Large intestine (tissue), 3 donors: ENCODE results near the gene NKAIN2. TPM values are rescaled to one million over a fixed set of nuclear protein-coding genes. Genes with fewer than 3 reads are reported as not detected.
"Not testable (repeated sequence)": the region's sequence is repeated elsewhere in the genome, so short reads cannot be mapped to it uniquely, and the experiment has no call there.

Experiments used
- DNase-seq, 2 donors: peaks; one replicate each; pipeline versions ENCODE4 v3.0.0 to v3.0.0-alpha.2; 2013
- H3K27ac ChIP-seq: one replicate; pipeline ENCODE4 v1.5.1; 2013; ENCODE audit warnings: low read length
- H3K27me3 ChIP-seq: 2 replicates; pipeline ENCODE4 v1.6.1; 2013; ENCODE audit warnings: low read length; ENCODE audit not compliant: control insufficient read depth, insufficient read depth
- H3K36me3 ChIP-seq: 2 replicates; pipeline ENCODE4 v1.6.1; 2013; ENCODE audit warnings: low read length; ENCODE audit not compliant: control insufficient read depth, insufficient read depth
- H3K4me1 ChIP-seq: one replicate; pipeline ENCODE4 v1.6.1; 2013; ENCODE audit warnings: low read length; ENCODE audit not compliant: control insufficient read depth, insufficient read depth
- H3K4me3 ChIP-seq: one replicate; pipeline ENCODE4 v1.5.1; 2013; ENCODE audit warnings: low read length
- H3K9me3 ChIP-seq: one replicate; pipeline ENCODE4 v1.6.1; 2013; ENCODE audit warnings: mild to moderate bottlenecking, low read depth, low read length, moderate library complexity; ENCODE audit not compliant: control insufficient read depth
- WGBS: methylation state at CpG from one replicate; pipeline ENCODE4 v1.1.5; 2013; ENCODE audit warnings: low lambda C conversion rate; ENCODE audit not compliant: insufficient coverage; 5-methylcytosine and 5-hydroxymethylcytosine counted together
- polyA plus RNA-seq: library from polyadenylated mRNA; unstranded; fragments of 120-200 nt; gene quantifications from one replicate; pipeline ENCODE4 v1.2.1, GENCODE V29; 2013

The NKAIN2 gene
- polyA plus RNA-seq, 1 donor, result 1.3 TPM

DNA sequence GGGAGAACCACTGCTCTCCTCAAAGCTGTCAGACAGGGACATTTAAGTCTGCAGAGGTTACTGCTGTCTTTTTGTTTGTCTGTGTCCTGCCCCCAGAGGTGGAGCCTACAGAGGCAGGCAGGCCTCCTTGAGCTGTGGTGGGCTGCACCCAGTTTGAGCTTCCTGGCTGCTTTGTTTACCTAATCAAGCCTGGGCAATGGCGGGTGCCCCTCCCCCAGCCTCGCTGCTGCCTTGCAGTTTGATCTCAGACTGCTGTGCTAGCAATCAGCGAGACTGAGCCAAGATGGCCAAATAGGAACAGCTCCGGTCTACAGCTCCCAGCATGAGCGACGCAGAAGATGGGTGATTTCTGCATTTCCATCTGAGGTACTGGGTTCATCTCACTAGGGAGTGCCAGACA is 544.7 kb downstream of the NKAIN2 start:
- DNase-seq, H3K4me3 ChIP-seq, H3K9me3 ChIP-seq, H3K4me1 ChIP-seq, H3K27ac ChIP-seq, H3K27me3 ChIP-seq, H3K36me3 ChIP-seq: not testable (repeated sequence)
- no CpG with 5 or more reads among the region's 6 CpGs for WGBS

DNA sequence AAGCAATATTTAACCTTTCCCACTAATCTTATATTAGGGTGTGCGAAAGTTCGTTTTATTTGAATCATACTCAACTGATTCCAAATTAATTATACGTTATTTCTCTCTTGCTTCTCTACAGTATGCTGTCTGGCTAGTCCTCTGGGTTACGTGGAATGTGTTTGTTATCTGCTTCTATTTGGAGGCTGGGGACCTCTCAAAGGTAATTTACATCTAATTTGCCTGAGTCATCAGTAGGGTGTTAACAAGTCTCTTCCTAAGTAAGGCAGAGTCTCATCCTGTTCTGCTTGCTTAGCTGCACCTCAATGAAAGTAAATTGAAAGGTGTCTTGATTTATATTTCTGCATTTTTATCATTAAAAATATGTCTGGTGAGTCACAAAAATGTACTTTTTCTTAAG is 551.5 kb downstream of the NKAIN2 start:
- Histone ChIP-seq H3K27ac (no peak overlapping the region), H3K4me3 (no peak overlapping the region), H3K36me3 (no peaks in the 10 kb centered on the region), H3K27me3 (no peaks in the 10 kb centered on the region), H3K4me1 (no peaks in the 10 kb centered on the region), H3K9me3 (no peaks in the 10 kb centered on the region)
- WGBS, result 85% methylated on average over 2 of the region's 4 CpGs
- DNase-seq, result no peak

- Histone ChIP-seq H3K4me3 (no peak overlapping the region), H3K36me3 (no peaks in the 10 kb centered on the region), H3K27me3 (no peaks in the 10 kb centered on the region), H3K27ac (no peak overlapping the region), H3K4me1 (no peaks in the 10 kb centered on the region), H3K9me3 (no peaks in the 10 kb centered on the region)
- WGBS, result 83% methylated on average over 2 of the region's 5 CpGs
- no peak for DNase-seq
These were observed 552.7 kb downstream of the NKAIN2 start for GRCh38 chr6:124356276-124356810.

DNA sequence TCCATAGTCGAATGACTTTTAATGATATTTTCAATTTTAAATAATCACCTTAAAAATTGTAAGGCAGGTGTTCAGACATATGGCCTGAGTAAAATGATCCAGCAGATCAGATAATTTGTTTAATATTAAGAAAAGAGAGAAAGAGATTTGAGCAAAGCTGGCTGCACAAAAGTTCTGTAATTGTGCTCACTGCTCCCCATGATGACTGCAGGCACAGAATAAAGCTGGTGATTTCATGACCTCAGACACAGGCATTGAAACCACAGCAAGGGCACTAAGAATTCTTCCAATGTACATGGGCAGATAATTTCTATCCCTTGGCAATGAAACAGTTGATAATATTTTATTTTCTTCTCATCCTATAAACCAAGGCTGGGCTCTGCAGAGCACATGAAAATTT is 553.1 kb downstream of the NKAIN2 start:
- no peak for DNase-seq
- H3K4me1 ChIP-seq, result no peaks in the 10 kb centered on the region
- no peak overlapping the region for H3K4me3 ChIP-seq
- no peaks in the 10 kb centered on the region for H3K9me3 ChIP-seq
- no peaks in the 10 kb centered on the region for H3K36me3 ChIP-seq
- H3K27me3 ChIP-seq, result no peaks in the 10 kb centered on the region
- no peak overlapping the region for H3K27ac ChIP-seq
- WGBS, result no CpG with 5 or more reads among the region's 1 CpG

GRCh38 chr6:124368131-124368530 is 564.5 kb downstream of the NKAIN2 start:
- Histone ChIP-seq H3K4me1 (no peaks in the 10 kb centered on the region), H3K9me3 (no peaks in the 10 kb centered on the region), H3K27me3 (no peaks in the 10 kb centered on the region), H3K36me3 (no peaks in the 10 kb centered on the region), H3K4me3 (no peak overlapping the region), H3K27ac (no peak overlapping the region)
- no peak for DNase-seq

DNA sequence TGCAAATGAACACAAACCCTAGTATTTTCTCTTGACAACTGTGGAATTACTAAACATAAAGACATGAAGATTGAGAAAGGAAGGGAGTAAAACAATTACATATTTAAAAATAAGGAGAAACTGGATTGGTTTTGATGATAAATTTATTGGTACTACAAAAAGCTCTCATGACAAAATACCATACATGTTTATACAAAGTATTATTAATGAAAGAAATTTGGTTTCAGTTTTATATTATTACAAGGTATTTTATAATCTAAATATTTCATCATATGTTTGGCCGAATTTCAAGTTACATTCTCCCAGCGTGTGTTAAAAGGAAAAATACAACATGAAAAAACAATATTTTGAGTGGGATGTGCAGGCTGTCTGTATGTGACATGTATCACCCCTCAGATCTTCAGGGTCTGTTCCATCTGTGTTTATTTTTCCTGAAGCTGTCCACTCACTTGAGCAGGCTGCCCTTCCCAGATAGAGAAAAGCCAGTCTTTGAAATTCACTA is 568.4 kb downstream of the NKAIN2 start:
- H3K27me3 ChIP-seq, result no peaks in the 10 kb centered on the region
- H3K27ac ChIP-seq, result no peak overlapping the region
- no peaks in the 10 kb centered on the region for H3K36me3 ChIP-seq
- no peak overlapping the region for H3K4me3 ChIP-seq
- H3K9me3 ChIP-seq, result no peaks in the 10 kb centered on the region
- no peak for DNase-seq
- no peaks in the 10 kb centered on the region for H3K4me1 ChIP-seq
- WGBS, result 100% methylated on average over 1 of the region's 2 CpGs

GRCh38 chr6:124373386-124373785 is 569.7 kb downstream of the NKAIN2 start:
- Histone ChIP-seq H3K4me1 (no peaks in the 10 kb centered on the region), H3K27me3 (no peaks in the 10 kb centered on the region), H3K36me3 (no peaks in the 10 kb centered on the region), H3K4me3 (no peak overlapping the region), H3K9me3 (no peaks in the 10 kb centered on the region), H3K27ac (no peak overlapping the region)
- no peak for DNase-seq
- no CpG with 5 or more reads among the region's 1 CpG for WGBS

DNA sequence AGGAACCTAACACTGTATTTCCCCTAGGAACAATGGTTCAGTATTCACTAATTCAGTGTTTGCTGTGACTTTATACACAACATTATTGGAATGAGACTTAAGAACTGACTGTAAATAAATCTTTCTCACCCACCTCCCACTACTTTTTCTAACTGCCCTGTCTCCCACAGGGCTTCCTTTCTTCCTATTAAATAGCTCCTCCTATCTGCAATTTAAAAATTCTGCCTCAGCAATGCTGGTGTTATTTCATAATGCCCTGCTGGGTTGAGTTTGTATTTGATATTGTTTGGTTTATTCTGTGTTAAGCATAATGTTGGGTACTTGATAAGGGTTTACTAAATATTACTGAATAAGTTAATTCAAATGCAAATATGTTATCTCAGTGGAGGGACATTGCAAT is 585.5 kb downstream of the NKAIN2 start:
- Histone ChIP-seq H3K27me3 (no peaks in the 10 kb centered on the region), H3K36me3 (no peaks in the 10 kb centered on the region), H3K9me3 (no peaks in the 10 kb centered on the region), H3K4me1 (no peaks in the 10 kb centered on the region), H3K27ac (no peak overlapping the region), H3K4me3 (no peak overlapping the region)
- DNase-seq, result no peak

DNA sequence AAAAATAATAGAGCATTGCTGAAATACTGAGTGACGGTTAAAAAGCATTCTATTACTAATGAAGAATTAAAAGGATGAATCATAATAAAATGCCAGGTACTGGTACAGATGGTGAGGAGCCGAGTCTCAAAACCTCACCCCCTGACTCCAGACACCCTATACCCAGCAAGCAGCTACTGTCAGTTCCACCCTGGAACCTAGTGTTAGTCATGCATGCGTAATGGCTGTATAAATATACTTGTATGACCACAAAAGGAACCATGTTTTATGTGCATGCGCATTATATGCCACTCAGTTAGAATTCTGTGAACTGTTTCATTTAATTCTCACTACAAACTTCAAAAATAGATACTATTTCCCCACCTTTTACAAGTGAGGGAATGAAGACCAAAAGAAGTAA is 589.9 kb downstream of the NKAIN2 start:
- Histone ChIP-seq H3K36me3 (no peaks in the 10 kb centered on the region), H3K4me1 (no peaks in the 10 kb centered on the region), H3K9me3 (no peaks in the 10 kb centered on the region), H3K27ac (no peak overlapping the region), H3K27me3 (no peaks in the 10 kb centered on the region), H3K4me3 (no peak overlapping the region)
- 100% methylated on average over 2 of the region's 4 CpGs for WGBS
- no peak for DNase-seq

GRCh38 chr6:124396361-124396760 is 592.7 kb downstream of the NKAIN2 start:
- no peaks in the 10 kb centered on the region for H3K36me3 ChIP-seq
- no peaks in the 10 kb centered on the region for H3K27me3 ChIP-seq
- no peaks in the 10 kb centered on the region for H3K4me1 ChIP-seq
- no peak overlapping the region for H3K27ac ChIP-seq
- 100% methylated on average over 1 of the region's 2 CpGs for WGBS
- no peak for DNase-seq
- H3K4me3 ChIP-seq, result no peak overlapping the region
- no peaks in the 10 kb centered on the region for H3K9me3 ChIP-seq

GRCh38 chr6:124400261-124400999 is 596.8 kb downstream of the NKAIN2 start:
- H3K27ac ChIP-seq, result no peak overlapping the region
- H3K4me1 ChIP-seq, result no peaks in the 10 kb centered on the region
- no CpG with 5 or more reads among the region's 2 CpGs for WGBS
- no peaks in the 10 kb centered on the region for H3K9me3 ChIP-seq
- no peaks in the 10 kb centered on the region for H3K27me3 ChIP-seq
- H3K4me3 ChIP-seq, result no peak overlapping the region
- no peaks in the 10 kb centered on the region for H3K36me3 ChIP-seq
- DNase-seq, result no peak
